IPS-18a (cell line): Measurements from ENCODE around the gene GGA1.

Experiments used
- H3K27ac ChIP-seq: one replicate; pipeline ENCODE4 v1.5.1; 2013; ENCODE audit warnings: low read length
- H3K27me3 ChIP-seq: one replicate; pipeline ENCODE4 v1.6.1; 2013; ENCODE audit warnings: mild to moderate bottlenecking, low read length; ENCODE audit not compliant: control insufficient read depth, insufficient read depth
- H3K36me3 ChIP-seq: one replicate; pipeline ENCODE4 v1.6.1; 2013; ENCODE audit warnings: low read depth, low read length; ENCODE audit not compliant: control insufficient read depth
- H3K4me1 ChIP-seq: one replicate; pipeline ENCODE4 v1.6.1; 2013; ENCODE audit warnings: low read depth, low read length; ENCODE audit not compliant: control insufficient read depth
- H3K4me3 ChIP-seq: one replicate; pipeline ENCODE4 v1.5.1; 2013; ENCODE audit warnings: low read length
- H3K9ac ChIP-seq: one replicate; pipeline ENCODE4 v1.6.1; 2013; ENCODE audit warnings: mild to moderate bottlenecking, low read length, moderate library complexity
- H3K9me3 ChIP-seq: one replicate; pipeline ENCODE4 v1.6.1; 2013; ENCODE audit warnings: low read depth, low read length; ENCODE audit not compliant: control insufficient read depth

GGA1 gene

GRCh38 chr22:37635157-37635556 lies 26.5 kb downstream of the GGA1 start:
- H3K36me3 ChIP-seq: no peaks in the 10 kb centered on the region
- no peaks in the 10 kb centered on the region for H3K27me3 ChIP-seq
- H3K4me1 ChIP-seq: peaks cover 24% of the 10 kb centered on the region
- H3K27ac ChIP-seq: no peak overlapping the region
- H3K9ac ChIP-seq: no peak overlapping the region
- H3K4me3 ChIP-seq: no peak overlapping the region
- no peaks in the 10 kb centered on the region for H3K9me3 ChIP-seq

- no peak overlapping the region for H3K4me3 ChIP-seq
- no peak overlapping the region for H3K9ac ChIP-seq
- no peaks in the 10 kb centered on the region for H3K27me3 ChIP-seq
- no peaks in the 10 kb centered on the region for H3K36me3 ChIP-seq
- no peak overlapping the region for H3K27ac ChIP-seq
- peaks cover 26% of the 10 kb centered on the region for H3K4me1 ChIP-seq
- H3K9me3 ChIP-seq: no peaks in the 10 kb centered on the region
Observed at GRCh38 chr22:37636186-37636948, 27.7 kb downstream of the GGA1 start.

- Histone ChIP-seq H3K4me1 (peaks cover 26% of the 10 kb centered on the region), H3K27me3 (no peaks in the 10 kb centered on the region), H3K9ac (no peak overlapping the region), H3K36me3 (no peaks in the 10 kb centered on the region), H3K4me3 (no peak overlapping the region), H3K9me3 (no peaks in the 10 kb centered on the region), H3K27ac (no peak overlapping the region)
Observed at GRCh38 chr22:37636949-37637273, 28.3 kb downstream of the GGA1 start.

GRCh38 chr22:37638391-37639069 lies 29.9 kb downstream of the GGA1 start:
- Histone ChIP-seq H3K4me3 (peak overlapping the region; percentile 67), H3K27ac (no peak overlapping the region), H3K4me1 (peaks cover 19% of the 10 kb centered on the region), H3K9me3 (no peaks in the 10 kb centered on the region), H3K36me3 (no peaks in the 10 kb centered on the region), H3K9ac (peak overlapping the region; percentile 36), H3K27me3 (no peaks in the 10 kb centered on the region)

- no peaks in the 10 kb centered on the region for H3K36me3 ChIP-seq
- peaks cover 12% of the 10 kb centered on the region for H3K4me1 ChIP-seq
- H3K27ac ChIP-seq: no peak within 1 kb of the TSS
Observed at GRCh38 chr22:37639070-37639760, 30.6 kb downstream of the GGA1 start, which contains the start of gene SH3BP1. SH3BP1 (plus strand) TSS chr22:37639669; CDS start chr22:37639788, 119 bp downstream.

GRCh38 chr22:37639771-37640590 lies 31.3 kb downstream of the GGA1 start:
- Histone ChIP-seq H3K9me3 (no peaks in the 10 kb centered on the region), H3K36me3 (peaks cover 3% of the 10 kb centered on the region), H3K4me1 (peaks cover 11% of the 10 kb centered on the region), H3K27ac (no peak overlapping the region), H3K9ac (peak overlapping the region; percentile 50), H3K4me3 (peak overlapping the region; percentile 67), H3K27me3 (no peaks in the 10 kb centered on the region)

More at GRCh38 chr22:37639070-37639760, 30.6 kb downstream of the GGA1 start, which contains the start of gene SH3BP1:
- peak within 1 kb of the TSS; percentile 50 for H3K9ac ChIP-seq
- H3K4me3 ChIP-seq: peak within 1 kb of the TSS; percentile 67
- H3K9me3 ChIP-seq: no peaks in the 10 kb centered on the region
- no peaks in the 10 kb centered on the region for H3K27me3 ChIP-seq

- Histone ChIP-seq H3K4me1 (peaks cover 11% of the 10 kb centered on the region), H3K4me3 (peak overlapping the region; percentile 67), H3K27me3 (no peaks in the 10 kb centered on the region), H3K9ac (no peak overlapping the region), H3K9me3 (no peaks in the 10 kb centered on the region), H3K36me3 (peaks cover 8% of the 10 kb centered on the region), H3K27ac (no peak overlapping the region)
Observed at GRCh38 chr22:37640591-37641560, 32.2 kb downstream of the GGA1 start.

GRCh38 chr22:37641561-37641949 lies 32.9 kb downstream of the GGA1 start:
- H3K4me3 ChIP-seq: no peak overlapping the region
- peaks cover 8% of the 10 kb centered on the region for H3K4me1 ChIP-seq
- no peak overlapping the region for H3K27ac ChIP-seq

GRCh38 chr22:37643225-37643847 lies 34.7 kb downstream of the GGA1 start:
- Histone ChIP-seq H3K9me3 (no peaks in the 10 kb centered on the region), H3K4me3 (no peak overlapping the region), H3K27me3 (no peaks in the 10 kb centered on the region), H3K4me1 (peaks cover 6% of the 10 kb centered on the region), H3K27ac (no peak overlapping the region), H3K9ac (no peak overlapping the region), H3K36me3 (peaks cover 18% of the 10 kb centered on the region)

More at GRCh38 chr22:37641561-37641949, 32.9 kb downstream of the GGA1 start:
- peaks cover 10% of the 10 kb centered on the region for H3K36me3 ChIP-seq
- H3K27me3 ChIP-seq: no peaks in the 10 kb centered on the region
- H3K9ac ChIP-seq: no peak overlapping the region
- H3K9me3 ChIP-seq: no peaks in the 10 kb centered on the region

- Histone ChIP-seq H3K9me3 (no peaks in the 10 kb centered on the region), H3K27me3 (no peaks in the 10 kb centered on the region), H3K4me1 (no peaks in the 10 kb centered on the region), H3K9ac (no peak overlapping the region), H3K4me3 (no peak overlapping the region), H3K27ac (no peak overlapping the region), H3K36me3 (peaks cover 33% of the 10 kb centered on the region)
Observed at GRCh38 chr22:37647317-37647716, 38.7 kb downstream of the GGA1 start.
